Subcutaneous adipose tissue (tissue), 4 donors: ENCODE measurements around the gene LMOD2. TPM values are rescaled to one million over a fixed set of nuclear protein-coding genes. Genes with fewer than 3 reads are reported as not detected.

ENCODE experiments used
- CTCF ChIP-seq: fragments of 450-650 bp; IDR thresholded peaks from one replicate; pipeline ENCODE4 v1.5.1; 2016; ENCODE audit warnings: low read depth, mild to moderate bottlenecking, control low read depth, antibody characterized with exemption, moderate library complexity
- total RNA-seq, 4 donors: library from RNA; depleted of rRNA; stranded (reverse); fragments of >200 nt; gene quantifications; one replicate each; pipeline ENCODE4 v1.1.0, GENCODE V29; 2016

Gene LMOD2
- not detected for total RNA-seq

- TF ChIP-seq CTCF = no peak
Observed at GRCh38 chr7:123655614-123656013, at the start of gene LMOD2. LMOD2 (plus strand) TSS chr7:123655866; CDS start chr7:123655964, 98 bp downstream.

- TF ChIP-seq CTCF = no peak
Observed at GRCh38 chr7:123607423-123607975, 48.2 kb upstream of the LMOD2 start.

GRCh38 chr7:123608991-123609882 lies 46.4 kb upstream of the LMOD2 start:
- no peak for TF ChIP-seq CTCF

GRCh38 chr7:123609883-123610239 lies 45.8 kb upstream of the LMOD2 start:
- TF ChIP-seq CTCF = no peak

GRCh38 chr7:123612024-123612423 lies 43.6 kb upstream of the LMOD2 start:
- TF ChIP-seq CTCF = no peak

GRCh38 chr7:123615344-123615743 lies 40.3 kb upstream of the LMOD2 start:
- TF ChIP-seq CTCF = no peak

GRCh38 chr7:123616223-123616622 lies 39.4 kb upstream of the LMOD2 start:
- no peak for TF ChIP-seq CTCF
